Tibial artery (tissue), 4 donors: Measurements from ENCODE around the gene PDZD4.
"Not testable (repeated sequence)": the region's sequence is repeated elsewhere in the genome, so short reads cannot be mapped to it uniquely, and the experiment has no call there.

Experiments
- DNase-seq, 2 donors: peaks; one replicate each; pipeline ENCODE4 v3.0.0-alpha.2; 2019
- H3K27ac ChIP-seq, 2 donors: fragments of 200-600 bp; sonication (generic) in 1 of 2; 1 replicate in 1 of 2; 2 replicates in 1 of 2; pipeline ENCODE4 v1.5.1; 2018 to 2019; ENCODE audit warnings: mild to moderate bottlenecking in 1 of 2
- H3K27me3 ChIP-seq, 2 donors: fragments of 200-600 bp; sonication (generic) in 1 of 2; one replicate each; pipeline versions ENCODE4 v1.5.1 to v1.6.0; 2016 to 2019
- H3K36me3 ChIP-seq, 3 donors: fragments of 200-600 bp; sonication (generic) in 2 of 3; one replicate each; pipeline ENCODE4 v1.5.1; 2016 to 2019; ENCODE audit warnings: mild to moderate bottlenecking in 2 of 3
- H3K4me1 ChIP-seq, 4 donors: fragments of 200-600 bp; sonication (generic) in 2 of 4; 1 replicate in 3 of 4; 2 replicates in 1 of 4; pipeline ENCODE4 v1.5.1; 2016 to 2019
- H3K4me3 ChIP-seq, 2 donors: fragments of 200-600 bp; sonication (generic) in 1 of 2; 1 replicate in 1 of 2; 2 replicates in 1 of 2; pipeline ENCODE4 v1.5.1; 2018 to 2019; ENCODE audit warnings: mild to moderate bottlenecking in 2 of 2
- H3K9me3 ChIP-seq, 3 donors: fragments of 200-600 bp; sonication (generic) in 1 of 3; one replicate each; pipeline ENCODE4 v1.5.1; 2016 to 2019
- CTCF ChIP-seq, 2 experiments: fragments of 200-600 bp in 1 of 2; fragments of 450-650 bp in 1 of 2; IDR thresholded peaks; one replicate each; pipeline ENCODE4 v1.5.1; 2017 to 2019; ENCODE audit warnings: antibody characterized with exemption in 2 of 2, mild to moderate bottlenecking in 1 of 2, moderate library complexity in 1 of 2
- intact Hi-C: fragments of 100-400 bp; cut with DNase I; formaldehyde crosslinking; loops from one replicate; pipeline ENCODE4 v1.15.0; 2023; ENCODE audit warnings: low total_unique reads

The PDZD4 gene

GRCh38 chrX:153819384-153820040, 10.8 kb downstream of the PDZD4 start:
- Histone ChIP-seq H3K9me3 (no peaks in the 10 kb centered on the region), H3K4me1 (peaks cover 0 to 7% (median 2%) of the 10 kb centered on the region in 4 donors), H3K27ac (peak overlapping the region; percentile 22 to 43), H3K27me3 (no peaks in the 10 kb centered on the region), H3K36me3 (no peaks in the 10 kb centered on the region), H3K4me3 (peak overlapping the region; percentile 47 to 57)
- intact Hi-C loops, result no loop called here
- no peak for TF ChIP-seq CTCF (IDR thresholded peaks at IDR 0.05)
- DNase-seq, result no peak

GRCh38 chrX:153818571-153819383, 11.6 kb downstream of the PDZD4 start:
- peak overlapping the region; percentile 47 to 57 for H3K4me3 ChIP-seq
- H3K9me3 ChIP-seq, result no peaks in the 10 kb centered on the region
- no peak for DNase-seq
- H3K27ac ChIP-seq, result peak overlapping the region; percentile 22 to 43
- intact Hi-C loops, result no loop called here
- TF ChIP-seq CTCF (IDR thresholded peaks at IDR 0.05), result no peak
- H3K36me3 ChIP-seq, result no peaks in the 10 kb centered on the region
- peaks cover 0 to 7% (median 2%) of the 10 kb centered on the region in 4 donors for H3K4me1 ChIP-seq
- no peaks in the 10 kb centered on the region for H3K27me3 ChIP-seq

DNA sequence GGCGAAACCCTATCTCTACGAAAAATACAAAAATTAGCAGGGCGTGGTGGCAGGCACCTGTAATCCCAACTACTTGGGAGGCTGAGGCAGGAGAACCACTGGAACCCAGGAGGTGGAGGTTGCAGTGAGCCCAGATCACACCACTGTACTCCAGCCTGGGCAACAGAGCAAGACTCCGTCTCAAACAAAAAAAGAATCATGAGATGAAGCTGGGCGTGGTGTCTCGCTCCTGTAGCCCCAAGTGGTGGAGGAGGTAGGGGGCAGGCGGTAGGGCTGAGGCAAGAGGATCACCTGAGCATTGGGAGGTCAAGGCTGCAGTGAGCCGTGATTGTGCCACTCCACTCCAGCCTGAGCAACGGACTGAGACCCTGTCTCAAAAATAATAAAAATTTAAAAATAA, 12.3 kb downstream of the PDZD4 start:
- H3K27me3 ChIP-seq, intact Hi-C loops, H3K27ac ChIP-seq: not testable (repeated sequence)

DNA sequence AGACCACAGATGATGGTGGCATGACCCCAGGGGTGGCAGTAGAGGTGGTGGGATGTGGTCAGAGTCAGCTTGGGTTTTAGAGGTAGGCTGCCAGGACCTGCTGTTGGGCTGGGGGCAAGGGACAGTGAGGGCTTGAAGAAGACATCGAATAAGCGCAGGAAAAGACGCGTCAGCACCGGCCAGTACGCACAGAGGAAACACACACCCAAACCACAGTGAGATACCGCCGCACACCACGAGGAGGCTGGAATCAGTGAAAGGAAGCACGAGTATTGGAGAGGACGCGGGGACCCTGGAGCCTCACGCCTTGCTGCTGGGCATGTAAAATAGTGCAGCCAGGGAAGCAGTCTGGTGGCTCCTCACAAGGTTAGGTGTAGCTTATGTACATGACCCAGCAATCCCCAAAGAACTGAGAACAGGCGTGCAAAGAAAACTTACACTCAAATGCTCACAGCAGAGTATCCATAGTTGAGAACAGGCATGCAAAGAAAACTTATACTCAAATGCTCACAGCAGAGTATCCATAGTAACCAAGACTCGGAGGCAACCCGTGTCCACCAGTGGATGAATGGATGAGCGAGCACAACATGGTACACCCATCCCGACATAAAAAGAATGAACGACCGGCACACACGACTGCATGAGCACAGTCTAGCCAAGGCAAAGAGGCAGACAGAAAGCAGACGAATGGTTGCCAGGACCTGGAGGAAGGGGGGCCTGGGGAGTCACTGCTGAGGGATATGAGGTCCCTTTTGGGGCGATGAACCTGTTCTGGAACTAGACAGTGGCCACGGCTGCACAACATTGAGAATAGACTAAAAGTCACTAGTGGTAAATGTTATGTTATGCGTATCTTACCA, 13.3 kb downstream of the PDZD4 start:
- intact Hi-C loops, result no loop called here
- TF ChIP-seq CTCF (IDR thresholded peaks at IDR 0.05), result no peak
- Histone ChIP-seq H3K9me3 (no peaks in the 10 kb centered on the region), H3K4me3 (no peak overlapping the region), H3K4me1 (peaks cover 0 to 7% (median 2%) of the 10 kb centered on the region in 4 donors), H3K27ac (no peak overlapping the region), H3K27me3 (no peaks in the 10 kb centered on the region), H3K36me3 (no peaks in the 10 kb centered on the region)
- no peak for DNase-seq

More for the DNA sequence above, 12.3 kb downstream of the PDZD4 start:
- H3K9me3 ChIP-seq, H3K4me1 ChIP-seq, DNase-seq, H3K36me3 ChIP-seq, H3K4me3 ChIP-seq: not testable (repeated sequence)

DNA sequence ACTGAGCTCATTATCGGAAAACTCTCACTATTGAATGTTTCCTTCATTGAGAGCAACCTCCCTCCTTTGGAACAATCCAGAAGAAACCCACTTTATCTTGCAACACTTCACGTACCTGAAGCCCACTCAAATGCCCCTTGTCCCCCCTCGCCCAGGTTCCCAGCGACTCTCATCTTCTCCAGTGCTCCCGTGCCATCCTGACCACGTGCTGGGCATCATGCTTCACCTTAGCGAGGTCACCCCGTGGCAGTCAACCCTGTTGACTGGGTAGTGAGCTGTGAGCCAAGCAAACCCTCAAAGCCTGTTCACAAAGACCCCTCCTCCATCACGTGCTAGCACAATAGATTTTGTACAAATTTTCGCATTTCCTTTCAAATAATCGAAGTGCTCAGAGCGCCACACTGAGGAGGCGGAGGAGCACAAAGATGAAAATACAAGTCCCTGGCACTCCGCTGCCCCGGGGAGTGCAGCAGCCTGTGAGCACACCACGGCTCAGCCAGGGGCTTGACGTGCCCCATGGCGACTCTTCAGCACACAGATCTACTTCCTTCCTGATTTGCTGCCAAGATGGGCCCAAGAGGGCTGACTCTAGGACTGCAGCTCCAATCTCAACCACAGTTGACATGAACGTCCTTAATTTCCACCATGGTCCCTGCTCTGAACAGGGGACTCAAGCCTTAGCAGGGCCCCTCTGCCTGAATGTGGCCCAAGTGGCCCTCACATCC, 15.6 kb downstream of the PDZD4 start:
- intact Hi-C loops, result no loop called here
- Histone ChIP-seq H3K4me3 (no peak overlapping the region), H3K4me1 (peaks cover 0 to 6% (median 2%) of the 10 kb centered on the region in 4 donors), H3K9me3 (peaks cover 0 to 6% (median 0%) of the 10 kb centered on the region in 3 donors), H3K36me3 (no peaks in the 10 kb centered on the region), H3K27ac (no peak overlapping the region), H3K27me3 (no peaks in the 10 kb centered on the region)
- peak in 1 of 2 donors; percentile 10 for DNase-seq
- no peak for TF ChIP-seq CTCF (IDR thresholded peaks at IDR 0.05)
